Measurements from ENCODE around the gene SECTM1. TPM values are rescaled to one million over a fixed set of nuclear protein-coding genes. Genes with fewer than 3 reads are reported as not detected.
"Not testable (repeated sequence)": the region's sequence is repeated elsewhere in the genome, so short reads cannot be mapped to it uniquely, and the experiment has no call there.

The SECTM1 gene
- total RNA-seq, 1 experiment from 2014 or later = 10.4 TPM

DNA sequence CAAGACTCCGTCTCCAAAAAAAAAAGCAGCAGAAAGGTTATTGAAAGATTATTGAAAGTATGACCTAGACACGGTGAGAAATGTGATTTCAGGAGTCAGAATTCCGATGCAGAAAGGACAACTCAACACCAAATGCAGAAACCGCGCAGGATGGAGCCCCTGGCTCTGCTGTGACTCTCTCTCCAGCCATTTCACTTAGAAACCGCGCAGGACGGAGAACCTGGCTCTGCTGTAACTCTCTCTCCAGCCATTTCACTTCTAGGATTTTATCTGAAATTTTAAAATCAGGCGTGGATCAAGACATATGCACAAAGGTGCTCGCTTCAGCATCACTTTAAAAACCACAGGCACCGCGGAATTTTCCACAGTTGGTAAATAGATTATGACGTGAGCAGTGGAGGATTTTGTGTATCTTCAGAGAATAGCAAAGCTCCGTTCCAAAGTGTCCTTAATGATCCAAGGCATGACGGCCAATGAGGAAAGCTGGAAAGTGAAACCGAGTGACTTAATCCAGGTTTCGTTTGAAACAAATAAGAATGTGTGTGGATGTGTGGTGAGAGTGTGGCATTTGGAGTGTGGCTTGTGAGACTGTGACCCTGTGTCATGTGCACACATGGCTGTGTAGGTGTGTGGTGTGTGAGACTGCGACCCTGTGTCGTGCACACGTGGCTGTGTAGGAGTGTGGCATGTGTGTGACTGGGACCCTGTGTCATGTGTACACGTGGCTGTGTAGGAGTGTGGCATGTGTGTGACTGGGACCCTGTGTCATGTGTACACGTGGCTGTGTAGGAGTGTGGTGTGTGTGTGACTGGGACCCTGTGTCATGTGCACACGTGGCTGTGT, 47.5 kb upstream of the SECTM1 start:
- peak overlapping the region; percentile 2 for H3K27ac Mint-ChIP-seq (ENCODE audit: unreplicated experiment)
- peaks cover 46% of the 10 kb centered on the region for H3K27me3 Mint-ChIP-seq (ENCODE audit: unreplicated experiment)
- CTCF ChIA-PET = no interaction called here
- BruUV-seq (replicated peaks) = no TSS peak
- no peak for DNase-seq
- H3K4me1 Mint-ChIP-seq (ENCODE audit: low read depth, unreplicated experiment) = peaks cover 6% of the 10 kb centered on the region
- peaks cover 5% of the 10 kb centered on the region for H3K36me3 Mint-ChIP-seq (ENCODE audit: insufficient read depth, unreplicated experiment)
- intact Hi-C loops (cut with micrococcal nuclease; ENCODE audit: unreplicated experiment) = no loop called here
- no peaks in the 10 kb centered on the region for H3K9me3 Mint-ChIP-seq (ENCODE audit: low read depth, unreplicated experiment)
- no peak overlapping the region for H3K4me3 Mint-ChIP-seq (ENCODE audit: low read depth, unreplicated experiment)
- TF ChIP-seq, protein P1, sequence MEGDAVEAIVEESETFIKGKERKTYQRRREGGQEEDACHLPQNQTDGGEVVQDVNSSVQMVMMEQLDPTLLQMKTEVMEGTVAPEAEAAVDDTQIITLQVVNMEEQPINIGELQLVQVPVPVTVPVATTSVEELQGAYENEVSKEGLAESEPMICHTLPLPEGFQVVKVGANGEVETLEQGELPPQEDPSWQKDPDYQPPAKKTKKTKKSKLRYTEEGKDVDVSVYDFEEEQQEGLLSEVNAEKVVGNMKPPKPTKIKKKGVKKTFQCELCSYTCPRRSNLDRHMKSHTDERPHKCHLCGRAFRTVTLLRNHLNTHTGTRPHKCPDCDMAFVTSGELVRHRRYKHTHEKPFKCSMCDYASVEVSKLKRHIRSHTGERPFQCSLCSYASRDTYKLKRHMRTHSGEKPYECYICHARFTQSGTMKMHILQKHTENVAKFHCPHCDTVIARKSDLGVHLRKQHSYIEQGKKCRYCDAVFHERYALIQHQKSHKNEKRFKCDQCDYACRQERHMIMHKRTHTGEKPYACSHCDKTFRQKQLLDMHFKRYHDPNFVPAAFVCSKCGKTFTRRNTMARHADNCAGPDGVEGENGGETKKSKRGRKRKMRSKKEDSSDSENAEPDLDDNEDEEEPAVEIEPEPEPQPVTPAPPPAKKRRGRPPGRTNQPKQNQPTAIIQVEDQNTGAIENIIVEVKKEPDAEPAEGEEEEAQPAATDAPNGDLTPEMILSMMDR (IDR thresholded peaks at IDR 0.05; ENCODE audit: unreplicated experiment) = no peak

DNA sequence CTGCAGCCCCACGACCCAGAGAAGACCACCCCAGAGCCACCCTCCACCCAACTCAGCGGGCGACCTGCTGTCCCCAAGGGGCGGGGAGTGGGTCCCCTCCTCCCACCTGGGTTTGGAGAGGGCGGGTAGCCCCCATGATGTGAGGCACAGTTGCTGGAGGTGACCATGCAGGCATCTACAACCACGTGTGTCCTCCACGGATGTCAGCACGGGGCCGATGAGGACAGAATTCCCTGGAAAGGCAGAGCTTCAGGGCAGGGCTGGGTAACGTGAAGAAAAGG, 45.1 kb upstream of the SECTM1 start:
- Mint-ChIP-seq H3K27me3 (ENCODE audit: unreplicated experiment) (peaks cover 38% of the 10 kb centered on the region), H3K27ac (ENCODE audit: unreplicated experiment) (no peak overlapping the region), H3K4me1 (ENCODE audit: low read depth, unreplicated experiment) (peaks cover 6% of the 10 kb centered on the region), H3K36me3 (ENCODE audit: insufficient read depth, unreplicated experiment) (no peaks in the 10 kb centered on the region), H3K9me3 (ENCODE audit: low read depth, unreplicated experiment) (no peaks in the 10 kb centered on the region), H3K4me3 (ENCODE audit: low read depth, unreplicated experiment) (no peak overlapping the region)
- no peak for DNase-seq
- intact Hi-C loops (cut with micrococcal nuclease; ENCODE audit: unreplicated experiment) = no loop called here
- BruUV-seq (replicated peaks) = no TSS peak
- TF ChIP-seq, protein P1 (IDR thresholded peaks at IDR 0.05; ENCODE audit: unreplicated experiment) = no peak
- CTCF ChIA-PET = interaction anchor here (1.2 kb wide), 1 partner anchor 28 kb away, joined by 4 read pairs; no protein-coding TSS in a partner anchor

DNA sequence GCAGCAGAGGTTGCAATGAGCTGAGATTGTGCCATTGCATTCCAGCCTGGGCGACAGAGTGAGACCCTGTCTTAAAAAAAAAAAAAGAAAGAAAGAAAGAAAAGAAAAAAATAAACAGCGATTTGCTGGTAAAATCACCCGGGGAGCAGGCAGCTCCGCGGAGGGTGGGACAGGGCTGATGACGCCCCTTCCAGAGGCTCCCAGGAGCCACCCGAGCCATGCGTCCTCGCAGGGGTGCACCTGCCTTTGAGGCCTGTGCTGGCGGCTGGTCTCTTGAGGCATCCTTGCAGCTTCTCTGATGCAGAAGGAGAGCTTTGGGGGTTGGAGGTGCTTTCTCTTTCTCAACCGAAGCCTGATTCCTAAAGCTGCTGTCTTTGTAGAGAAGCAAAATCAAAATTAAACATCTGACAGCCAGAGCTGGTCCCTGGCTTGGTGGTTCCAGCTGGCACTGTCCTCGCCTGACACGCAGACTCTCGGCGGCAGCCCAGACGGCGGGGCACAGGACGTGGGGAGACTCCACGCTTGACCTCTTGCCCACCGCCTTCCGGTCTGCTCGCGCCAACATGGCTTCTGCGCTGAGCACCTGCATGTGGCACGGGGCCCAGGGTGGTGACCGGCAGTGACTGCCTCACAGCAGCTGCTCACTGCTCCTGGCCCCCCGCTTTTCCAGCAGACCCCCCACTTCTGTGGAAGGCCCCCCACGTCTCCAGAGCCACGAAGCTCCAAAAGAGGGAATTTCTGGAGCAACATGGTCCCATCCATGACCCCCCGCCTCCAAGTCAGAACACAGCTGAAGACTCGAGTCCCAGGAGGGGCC, 44.6 kb upstream of the SECTM1 start:
- intact Hi-C loops (cut with micrococcal nuclease; ENCODE audit: unreplicated experiment) = no loop called here
- Mint-ChIP-seq H3K4me1 (ENCODE audit: low read depth, unreplicated experiment) (peaks cover 6% of the 10 kb centered on the region), H3K4me3 (ENCODE audit: low read depth, unreplicated experiment) (no peak overlapping the region), H3K9me3 (ENCODE audit: low read depth, unreplicated experiment) (no peaks in the 10 kb centered on the region), H3K27me3 (ENCODE audit: unreplicated experiment) (peaks cover 43% of the 10 kb centered on the region), H3K27ac (ENCODE audit: unreplicated experiment) (no peak overlapping the region), H3K36me3 (ENCODE audit: insufficient read depth, unreplicated experiment) (no peaks in the 10 kb centered on the region)
- DNase-seq = no peak
- BruUV-seq (replicated peaks) = no TSS peak
- CTCF ChIA-PET = interaction anchor here (1.2 kb wide), 1 partner anchor 27 kb away, joined by 4 read pairs; no protein-coding TSS in a partner anchor
- TF ChIP-seq, protein P1 (IDR thresholded peaks at IDR 0.05; ENCODE audit: unreplicated experiment) = no peak

DNA sequence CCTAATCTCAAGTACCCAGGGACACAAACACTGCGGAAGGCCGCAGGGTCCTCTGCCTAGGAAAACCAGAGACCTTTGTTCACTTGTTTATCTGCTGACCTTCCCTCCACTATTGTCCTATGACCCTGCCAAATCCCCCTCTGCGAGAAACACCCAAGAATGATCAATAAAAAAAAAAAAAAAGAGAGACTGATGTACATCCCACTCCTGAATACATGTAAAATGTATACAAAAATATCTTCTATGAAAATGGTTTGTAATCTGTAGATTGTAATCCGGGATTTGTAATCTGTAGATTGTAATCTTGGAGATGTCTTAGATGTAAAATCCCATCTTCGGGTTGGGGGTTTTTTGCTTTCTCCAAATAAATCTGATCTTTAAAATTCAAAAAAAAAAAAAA, 43.7 kb upstream of the SECTM1 start:
- peaks cover 51% of the 10 kb centered on the region for H3K27me3 Mint-ChIP-seq (ENCODE audit: unreplicated experiment)
- CTCF ChIA-PET = interaction anchor here (1.2 kb wide), 1 partner anchor 27 kb away, joined by 4 read pairs; no protein-coding TSS in a partner anchor
- H3K4me3 Mint-ChIP-seq (ENCODE audit: low read depth, unreplicated experiment); intact Hi-C loops (cut with micrococcal nuclease; ENCODE audit: unreplicated experiment); H3K27ac Mint-ChIP-seq (ENCODE audit: unreplicated experiment); BruUV-seq (replicated peaks); H3K4me1 Mint-ChIP-seq (ENCODE audit: low read depth, unreplicated experiment); H3K9me3 Mint-ChIP-seq (ENCODE audit: low read depth, unreplicated experiment); H3K36me3 Mint-ChIP-seq (ENCODE audit: insufficient read depth, unreplicated experiment); DNase-seq: not testable (repeated sequence)

Measured in Calu3 (cell line).